Epithelial cell of alveolus of lung (primary cell): ENCODE measurements around the gene GABRE. TPM values are rescaled to one million over a fixed set of nuclear protein-coding genes. Genes with fewer than 3 reads are reported as not detected.

ENCODE experiments used
- total RNA-seq: library from RNA; depleted of rRNA; stranded (reverse); fragments of >200 nt; gene quantifications from 2 replicates; pipeline ENCODE4 v1.2.1, GENCODE V29; 2015

The GABRE gene
- 2.2 and 4.5 TPM in 2 replicates for total RNA-seq

GRCh38 chrX:151974336-151975227, at the start of gene GABRE:
TSS of gene GABRE (minus strand) at chrX:151974676. CDS start at chrX:151974625, 51 bp downstream.

GRCh38 chrX:151912780-151913179, 61.7 kb downstream of the GABRE start, which contains the start of gene MAGEA4:
TSS of gene MAGEA4 (plus strand) at chrX:151912889. CDS start at chrX:151923665, 10,776 bp downstream.

Other genes starting within 250 kb of the GABRE start
- not detected in 2 replicates for gene CNGA2, start 239.9 kb downstream of the GABRE start, total RNA-seq
- gene MAGEA4, start 61.8 kb downstream of the GABRE start, total RNA-seq: not detected in 2 replicates
- not detected in 2 replicates for gene MAGEA10, start 163.9 kb upstream of the GABRE start, total RNA-seq